HG03457 (cell line): ENCODE results near the gene WNT5A.

Experiments used
- ATAC-seq: cut with Tn5 transposase; IDR thresholded peaks from one replicate; pipeline ENCODE4 v1.9.1; 2021; ENCODE audit warnings: moderate number of reproducible peaks; ENCODE audit not compliant: unreplicated experiment

WNT5A gene

GRCh38 chr3:55482496-55483195 lies 4.5 kb downstream of the WNT5A start:
- no peak for ATAC-seq

DNA sequence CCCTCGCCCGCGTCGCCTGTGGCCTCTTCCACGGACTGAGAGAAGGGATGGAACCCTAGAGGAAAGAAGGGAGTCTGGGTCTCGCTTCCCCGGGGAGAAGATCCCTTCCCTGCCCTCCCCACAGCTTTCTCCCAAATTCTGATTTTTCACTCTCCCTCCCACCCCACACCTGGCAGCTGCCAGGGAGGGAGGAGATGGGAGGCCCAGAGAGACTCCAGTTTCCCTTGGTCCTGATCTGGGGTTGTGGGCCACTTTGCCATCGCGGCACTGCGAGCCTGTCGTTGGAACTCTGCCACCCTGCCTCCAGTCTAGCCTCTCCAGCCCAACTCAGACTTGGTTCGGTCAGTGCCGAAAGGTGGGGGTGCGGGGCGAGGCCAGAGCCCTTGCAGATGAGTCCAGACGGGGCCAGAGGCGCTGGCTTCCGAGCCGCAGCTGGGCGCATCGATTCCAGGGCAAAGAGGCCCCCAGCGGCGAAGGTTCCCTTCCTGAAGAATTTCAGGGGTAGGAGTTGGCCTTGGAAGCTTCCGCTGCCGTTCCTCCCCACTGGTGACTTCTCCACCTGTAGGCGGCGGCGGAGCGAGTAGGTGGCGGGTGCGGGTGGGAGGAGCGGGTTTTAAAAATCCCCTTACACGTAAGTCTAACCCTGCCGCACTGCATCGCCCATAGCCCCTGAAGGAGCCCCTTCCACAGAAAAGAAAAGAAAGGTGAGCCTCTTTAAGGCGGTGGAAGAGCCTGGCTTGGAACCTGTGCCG lies 5.2 kb downstream of the WNT5A start:
- no peak for ATAC-seq

GRCh38 chr3:55480911-55481743 lies 6.0 kb downstream of the WNT5A start:
- no peak for ATAC-seq

DNA sequence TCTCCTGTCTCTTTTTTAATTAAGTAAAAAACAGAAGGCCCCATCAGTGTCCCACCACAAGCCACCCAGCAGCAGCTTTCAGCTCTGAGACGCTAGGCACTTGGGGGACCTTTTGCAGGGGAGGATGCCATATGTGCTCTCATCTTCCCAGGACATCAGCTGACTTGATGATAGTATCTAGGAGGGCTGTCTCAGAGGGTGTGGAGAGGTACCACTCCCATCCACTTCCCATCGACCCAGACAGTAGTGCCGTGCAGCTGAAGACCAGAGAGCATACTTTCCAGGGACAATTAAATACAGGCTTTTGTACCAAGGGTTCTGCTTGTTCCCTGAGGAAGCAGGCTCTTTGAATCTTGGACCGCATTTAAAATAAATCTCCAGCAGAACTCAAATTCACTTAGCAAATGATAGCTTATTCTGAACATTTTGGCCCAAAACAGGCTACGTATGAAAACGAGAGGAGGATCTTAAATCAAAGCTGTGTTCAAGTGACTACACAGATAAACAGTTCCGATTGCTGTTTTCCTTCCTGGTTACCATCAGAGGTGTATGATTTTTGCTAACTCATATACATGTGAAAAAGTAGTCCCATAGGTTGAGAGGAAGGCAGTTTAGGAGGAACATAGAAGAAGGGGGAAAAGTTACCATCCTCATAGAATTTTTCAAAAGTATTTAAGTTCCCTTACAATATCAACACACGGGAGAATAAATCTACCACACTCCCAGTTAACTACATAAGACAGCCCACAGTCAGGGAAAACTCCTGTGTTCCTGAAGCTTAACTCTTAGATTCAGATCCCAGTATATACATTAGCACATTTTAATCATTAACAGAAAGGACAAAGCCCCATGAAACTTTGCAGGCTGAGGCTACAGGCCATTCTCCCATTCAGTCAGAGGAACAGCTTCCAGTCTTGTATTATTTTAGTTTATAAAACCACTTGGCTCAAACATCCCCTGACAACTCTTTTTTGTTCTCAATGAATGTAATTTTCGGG lies 9.5 kb downstream of the WNT5A start:
- ATAC-seq: no peak

DNA sequence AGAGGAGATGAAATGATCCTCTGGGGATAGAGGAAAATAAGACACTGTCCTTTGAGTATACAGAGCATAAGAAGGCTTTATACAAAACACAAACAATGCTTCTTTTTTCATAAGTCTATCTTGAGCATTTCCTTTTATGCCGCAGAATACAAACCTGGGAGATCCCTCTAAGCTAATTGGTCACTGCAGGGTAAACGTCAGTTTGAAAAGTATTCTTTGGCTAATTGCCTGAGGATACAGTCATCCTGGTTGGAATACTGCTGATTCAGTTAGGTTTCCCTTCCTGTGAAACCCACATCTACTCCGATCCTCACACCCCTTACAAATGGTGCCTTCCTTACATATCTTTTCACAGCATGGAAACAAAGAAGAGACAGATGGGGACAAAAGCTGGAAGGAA lies 10.6 kb downstream of the WNT5A start:
- ATAC-seq: no peak

GRCh38 chr3:55474213-55474632 lies 12.9 kb downstream of the WNT5A start:
- no peak for ATAC-seq

- ATAC-seq: no peak
Observed at GRCh38 chr3:55473788-55474187, 13.3 kb downstream of the WNT5A start.

GRCh38 chr3:55471522-55472280 lies 15.4 kb downstream of the WNT5A start:
- ATAC-seq: no peak

DNA sequence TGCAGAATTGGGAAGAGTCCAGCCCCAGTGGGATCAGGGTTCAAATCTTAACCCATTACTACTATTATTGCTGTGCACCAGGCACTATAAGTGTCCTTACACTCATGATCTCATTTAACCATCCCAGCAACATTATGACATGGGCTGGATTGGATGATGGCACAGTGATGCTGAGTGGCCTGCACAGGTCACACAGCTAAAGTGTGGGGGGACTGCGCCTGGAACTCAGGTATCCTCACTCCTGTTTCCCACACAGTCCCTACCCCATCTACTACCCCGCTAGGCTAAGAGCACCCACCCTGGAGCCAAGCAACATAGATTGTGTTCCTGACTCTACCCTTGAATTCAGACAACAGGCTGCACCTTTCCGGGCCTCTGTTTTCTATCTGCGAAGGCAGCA lies 16.0 kb downstream of the WNT5A start:
- ATAC-seq: no peak

GRCh38 chr3:55469957-55470526 lies 17.1 kb downstream of the WNT5A start:
- ATAC-seq: no peak

DNA sequence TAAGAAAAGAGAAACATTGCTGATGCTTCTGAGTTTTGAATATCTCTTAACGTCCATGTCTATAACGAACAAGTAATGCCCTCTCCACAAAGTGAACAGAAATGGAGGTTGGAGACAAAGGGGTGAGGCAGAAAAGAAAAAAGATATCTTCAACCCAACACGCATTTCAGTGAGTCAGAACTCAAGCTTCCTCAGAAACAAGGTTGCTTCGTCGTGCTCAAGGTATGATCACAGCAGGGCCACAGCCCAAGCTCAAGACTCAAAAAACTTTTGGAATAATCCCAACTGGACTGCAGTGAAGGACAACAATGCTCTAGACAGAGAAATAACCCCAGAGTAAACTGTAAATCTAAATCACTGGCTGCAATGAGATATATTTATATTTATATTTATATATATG lies 18.9 kb downstream of the WNT5A start:
- no peak for ATAC-seq

GRCh38 chr3:55467099-55467498 lies 20.0 kb downstream of the WNT5A start:
- no peak for ATAC-seq

- no peak for ATAC-seq
Observed at GRCh38 chr3:55466526-55466925, 20.6 kb downstream of the WNT5A start.

DNA sequence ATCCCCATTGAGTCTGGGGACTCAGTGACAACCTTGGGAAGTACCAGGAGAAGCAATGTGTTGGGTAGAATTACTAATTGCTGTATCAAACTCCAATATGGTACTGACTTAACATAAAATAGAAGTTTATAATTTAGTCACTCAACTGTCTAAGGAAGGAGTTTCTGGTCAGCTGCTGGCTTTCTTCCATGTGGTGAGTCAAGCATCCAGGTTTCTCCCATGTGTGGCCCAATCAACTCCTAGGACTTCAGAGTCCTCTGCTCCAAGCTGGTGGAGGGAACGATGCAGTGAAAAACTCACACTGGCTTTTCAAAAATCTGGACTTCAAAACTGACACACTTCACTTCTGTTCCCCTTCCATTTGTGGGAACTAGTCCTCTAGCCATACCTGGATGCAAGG lies 25.2 kb downstream of the WNT5A start:
- ATAC-seq: no peak

DNA sequence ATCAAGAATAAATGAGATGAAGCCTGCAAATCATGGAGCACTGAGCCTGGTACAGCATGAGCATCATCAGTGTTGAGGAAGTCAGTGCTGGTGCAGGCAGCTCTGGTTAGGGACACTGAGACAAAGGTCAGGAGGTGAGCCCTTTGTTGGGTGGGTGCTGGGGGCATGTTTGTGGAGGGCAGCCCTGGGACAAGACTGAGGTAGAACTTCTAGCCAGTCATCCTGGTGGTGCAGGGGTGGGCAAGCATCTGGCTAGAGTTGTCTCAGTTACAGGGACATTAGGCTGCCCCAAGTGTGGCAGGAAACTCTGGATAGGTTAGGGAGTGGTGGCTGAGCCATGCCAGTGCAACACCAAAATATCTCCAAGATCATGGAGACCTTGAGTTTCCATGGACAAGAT lies 27.3 kb downstream of the WNT5A start:
- ATAC-seq: no peak

- no peak for ATAC-seq
Observed at GRCh38 chr3:55458181-55458790, 28.8 kb downstream of the WNT5A start.

GRCh38 chr3:55455915-55456314 lies 31.2 kb downstream of the WNT5A start:
- no peak for ATAC-seq

DNA sequence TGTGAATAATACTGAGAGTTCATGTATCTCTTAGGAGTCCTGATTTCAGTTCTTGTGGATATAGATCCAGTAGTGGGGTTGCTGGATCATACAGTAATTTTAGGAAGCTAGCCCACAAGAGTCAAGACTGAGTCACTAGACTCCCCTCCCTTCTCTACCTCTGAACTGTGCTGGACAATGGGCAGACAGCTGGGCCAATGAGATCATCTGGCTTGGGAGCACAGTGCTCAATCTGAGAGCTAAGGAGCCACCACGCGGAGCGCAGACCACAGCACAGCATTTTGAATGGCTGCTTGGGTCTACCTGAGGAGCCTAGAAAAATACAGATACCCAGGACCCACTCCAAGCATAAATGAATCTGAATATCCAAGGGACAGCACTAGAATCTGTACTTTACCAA lies 32.5 kb downstream of the WNT5A start:
- no peak for ATAC-seq

DNA sequence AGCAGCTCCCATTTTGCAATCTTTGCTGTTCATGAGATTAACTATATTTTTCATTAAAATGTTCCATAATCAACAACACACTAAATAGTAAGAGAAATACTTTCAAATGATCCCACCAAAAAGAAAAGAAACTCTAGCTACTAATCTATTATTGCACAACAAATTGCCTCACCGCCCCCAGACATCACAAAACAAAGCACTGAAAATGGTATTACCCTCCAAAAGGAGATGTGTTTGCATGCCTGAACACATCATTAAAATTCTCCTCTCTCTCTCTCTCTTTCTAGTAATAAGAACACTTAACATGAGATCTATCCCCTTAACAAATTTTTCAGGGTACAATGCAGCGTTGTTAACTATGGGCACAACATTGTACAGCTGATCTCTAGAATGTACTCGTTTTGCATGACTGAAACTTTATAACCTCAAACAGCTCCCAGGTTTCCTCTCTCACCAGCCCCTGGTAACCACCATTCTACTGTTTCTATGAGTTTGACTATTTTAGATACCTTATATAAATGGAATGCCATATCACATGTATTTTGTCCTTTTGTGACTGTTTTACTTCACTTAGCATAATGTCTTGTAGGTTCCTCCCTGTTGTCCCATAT lies 33.1 kb downstream of the WNT5A start:
- no peak for ATAC-seq
